Measurements from ENCODE around the gene VTI1A. TPM values are rescaled to one million over a fixed set of nuclear protein-coding genes. Genes with fewer than 3 reads are reported as not detected.

The VTI1A gene
- total and polyA plus RNA-seq, 7 donors = 9.9 to 31.5 (median 20.1) TPM

DNA sequence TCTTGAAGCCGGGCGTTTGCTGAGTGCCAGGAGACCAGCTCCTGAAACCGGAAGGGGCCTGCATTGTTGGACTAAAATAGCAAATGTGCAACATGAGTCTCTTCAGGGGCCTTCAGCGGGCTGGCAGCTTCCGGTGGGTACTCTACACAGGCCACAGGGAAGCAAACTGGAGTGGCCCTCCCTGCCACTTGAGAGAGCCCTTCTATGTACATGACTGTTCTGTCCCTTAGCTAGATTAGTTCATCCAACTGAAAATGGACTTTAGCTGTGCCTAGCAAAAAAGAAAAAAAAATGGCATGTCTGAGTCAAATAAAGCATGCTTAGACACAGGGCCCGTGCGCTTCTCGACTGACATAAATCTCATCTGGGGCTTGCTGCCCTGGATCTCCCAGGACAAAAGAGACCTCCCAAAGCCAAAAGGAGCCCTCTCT is 387.8 kb downstream of the VTI1A start:
- Histone ChIP-seq H3K36me3 (ENCODE audit: insufficient read depth in 1 of 2, low read depth in 1 of 2) (no peaks in the 10 kb centered on the region), H3K9me3 (no peaks in the 10 kb centered on the region), H3K27me3 (ENCODE audit: insufficient read depth in 3 of 3, low read length in 2 of 3) (no peaks in the 10 kb centered on the region), H3K4me3 (no peak overlapping the region), H3K4me1 (peaks cover 26% of the 10 kb centered on the region), H3K27ac (peak overlapping the region; percentile 36)
- peak in 1 of 2 donors; percentile 21 for DNase-seq
- TF ChIP-seq, protein P1, sequence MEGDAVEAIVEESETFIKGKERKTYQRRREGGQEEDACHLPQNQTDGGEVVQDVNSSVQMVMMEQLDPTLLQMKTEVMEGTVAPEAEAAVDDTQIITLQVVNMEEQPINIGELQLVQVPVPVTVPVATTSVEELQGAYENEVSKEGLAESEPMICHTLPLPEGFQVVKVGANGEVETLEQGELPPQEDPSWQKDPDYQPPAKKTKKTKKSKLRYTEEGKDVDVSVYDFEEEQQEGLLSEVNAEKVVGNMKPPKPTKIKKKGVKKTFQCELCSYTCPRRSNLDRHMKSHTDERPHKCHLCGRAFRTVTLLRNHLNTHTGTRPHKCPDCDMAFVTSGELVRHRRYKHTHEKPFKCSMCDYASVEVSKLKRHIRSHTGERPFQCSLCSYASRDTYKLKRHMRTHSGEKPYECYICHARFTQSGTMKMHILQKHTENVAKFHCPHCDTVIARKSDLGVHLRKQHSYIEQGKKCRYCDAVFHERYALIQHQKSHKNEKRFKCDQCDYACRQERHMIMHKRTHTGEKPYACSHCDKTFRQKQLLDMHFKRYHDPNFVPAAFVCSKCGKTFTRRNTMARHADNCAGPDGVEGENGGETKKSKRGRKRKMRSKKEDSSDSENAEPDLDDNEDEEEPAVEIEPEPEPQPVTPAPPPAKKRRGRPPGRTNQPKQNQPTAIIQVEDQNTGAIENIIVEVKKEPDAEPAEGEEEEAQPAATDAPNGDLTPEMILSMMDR (IDR thresholded peaks at IDR 0.05) = no peak
- WGBS, 3 donors = 14 to 30% (median 17%) methylated on average over 8 of the region's 8 CpGs
- ATAC-seq = peak; percentile 61 to 70 (median 62)
- intact Hi-C loops (cut with DNase I) = no loop called here

DNA sequence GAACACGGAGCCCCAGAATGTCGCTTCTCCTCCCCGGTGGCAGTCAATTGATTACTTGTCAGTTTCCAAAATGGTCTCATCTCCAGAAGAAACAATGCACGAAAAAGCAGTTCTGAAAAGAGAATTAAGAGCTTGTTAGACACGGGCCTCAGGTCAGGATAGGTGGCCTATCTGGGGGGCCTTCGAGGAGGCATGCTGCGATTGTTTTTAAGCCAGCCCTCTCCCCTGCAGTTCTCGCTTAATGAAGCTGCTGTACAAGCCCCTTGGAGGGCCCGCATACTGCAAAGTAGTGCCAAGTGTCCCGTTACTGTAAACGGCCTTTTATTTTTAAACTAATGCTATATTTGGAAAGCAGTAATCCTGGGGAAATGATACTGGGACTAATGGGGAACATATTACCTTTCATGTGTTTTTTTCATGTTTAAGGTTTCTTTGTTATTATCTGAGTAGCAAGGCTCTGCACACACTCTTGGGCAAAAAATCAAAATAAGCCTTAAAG is 388.3 kb downstream of the VTI1A start:
- Histone ChIP-seq H3K27me3 (ENCODE audit: insufficient read depth in 3 of 3, low read length in 2 of 3) (no peaks in the 10 kb centered on the region), H3K36me3 (ENCODE audit: insufficient read depth in 1 of 2, low read depth in 1 of 2) (no peaks in the 10 kb centered on the region), H3K4me1 (peaks cover 26% of the 10 kb centered on the region), H3K27ac (peak overlapping the region; percentile 36), H3K4me3 (no peak overlapping the region), H3K9me3 (no peaks in the 10 kb centered on the region)
- 32 to 45% (median 35%) methylated on average over 11 of the region's 11 CpGs for WGBS, 3 donors
- intact Hi-C loops (cut with DNase I) = no loop called here
- ATAC-seq = peak in 2 of 4 donors; percentile 17
- TF ChIP-seq, protein P1 (IDR thresholded peaks at IDR 0.05) = no peak
- DNase-seq = no peak

DNA sequence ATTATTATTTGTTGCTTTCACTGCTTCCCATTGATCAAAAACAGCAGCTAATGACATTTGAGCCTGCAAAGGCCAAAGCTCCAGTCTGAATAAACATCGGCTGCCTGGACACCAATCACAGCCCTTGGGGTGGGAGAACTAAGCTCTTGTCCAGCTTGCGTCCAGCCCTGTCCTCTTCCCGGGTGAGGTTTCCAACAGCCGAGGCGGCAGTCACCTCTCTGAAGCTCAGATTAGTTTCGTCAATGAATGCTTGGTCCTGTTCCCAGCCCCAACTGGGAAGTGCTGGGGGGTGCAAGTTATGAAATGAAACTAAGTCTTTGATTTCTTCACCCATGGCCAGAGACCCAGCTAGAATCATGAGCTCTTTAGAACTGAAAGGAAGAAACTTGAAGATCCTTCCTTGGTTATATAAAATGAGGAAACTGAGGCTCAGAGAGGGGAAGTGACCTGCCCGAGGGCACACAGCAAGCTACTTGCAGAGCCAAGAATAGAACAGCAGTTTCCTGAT is 389.0 kb downstream of the VTI1A start:
- TF ChIP-seq, protein P1 (IDR thresholded peaks at IDR 0.05) = no peak
- H3K27ac ChIP-seq = no peak overlapping the region
- intact Hi-C loops (cut with DNase I) = no loop called here
- H3K4me1 ChIP-seq = peaks cover 26% of the 10 kb centered on the region
- no peaks in the 10 kb centered on the region for H3K36me3 ChIP-seq (ENCODE audit: insufficient read depth in 1 of 2, low read depth in 1 of 2)
- 19 to 39% (median 22%) methylated on average over 7 of the region's 7 CpGs for WGBS, 3 donors
- no peak overlapping the region for H3K4me3 ChIP-seq
- peak; percentile 39 to 75 for DNase-seq
- H3K27me3 ChIP-seq (ENCODE audit: insufficient read depth in 3 of 3, low read length in 2 of 3) = no peaks in the 10 kb centered on the region
- ATAC-seq = peak; percentile 31 to 68 (median 49)
- H3K9me3 ChIP-seq = no peaks in the 10 kb centered on the region

DNA sequence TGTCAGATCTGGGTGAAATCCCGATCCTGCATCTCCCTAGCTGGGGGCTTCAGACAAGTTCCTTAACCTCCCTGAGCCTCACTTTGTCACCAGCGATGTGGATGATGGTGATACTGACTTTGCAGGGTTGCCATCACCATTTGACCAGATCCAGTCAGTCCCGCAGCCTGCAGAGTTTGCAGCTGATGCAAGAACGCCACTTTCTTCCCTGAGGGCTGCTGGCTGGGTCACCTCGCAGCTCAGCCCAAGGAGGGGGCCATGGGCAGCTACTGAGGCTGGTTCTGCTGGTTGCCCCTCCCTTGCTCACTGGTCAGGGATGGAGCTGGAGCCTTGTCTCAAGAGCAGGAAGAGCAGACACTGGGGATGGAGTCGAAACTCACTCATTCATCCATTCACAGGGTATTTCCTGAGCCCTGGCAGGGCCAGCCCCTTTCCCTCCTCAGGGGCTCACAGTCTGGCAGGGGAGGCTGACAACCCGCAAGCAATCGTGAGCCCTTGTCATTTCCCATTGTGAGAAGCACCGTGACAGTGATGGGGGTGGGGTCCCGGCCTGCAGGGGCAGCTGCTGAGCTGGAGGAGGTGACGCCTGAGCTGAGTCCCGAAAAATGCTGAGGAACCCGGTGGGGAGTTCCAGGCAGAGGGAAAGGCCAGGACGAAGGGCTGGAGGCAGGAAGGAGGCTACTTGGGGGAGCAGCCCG is 391.9 kb downstream of the VTI1A start:
- Histone ChIP-seq H3K4me3 (no peak overlapping the region), H3K4me1 (peaks cover 35% of the 10 kb centered on the region), H3K36me3 (ENCODE audit: insufficient read depth in 1 of 2, low read depth in 1 of 2) (no peaks in the 10 kb centered on the region), H3K9me3 (no peaks in the 10 kb centered on the region), H3K27ac (no peak overlapping the region), H3K27me3 (ENCODE audit: insufficient read depth in 3 of 3, low read length in 2 of 3) (no peaks in the 10 kb centered on the region)
- TF ChIP-seq, protein P1 (IDR thresholded peaks at IDR 0.05) = no peak
- 67 to 73% (median 72%) methylated on average over 15 of the region's 15 CpGs for WGBS, 3 donors
- ATAC-seq (no peak), DNase-seq (no peak)
- intact Hi-C loops (cut with DNase I) = no loop called here
